GM10266 (cell line): ENCODE data around the gene NBPF3.

Source experiments
- DNase-seq: peaks from one replicate; pipeline ENCODE4 v3.0.0; 2012; ENCODE audit errors: extremely low spot score
- CTCF ChIP-seq: IDR thresholded peaks from 2 replicates; pipeline ENCODE4 v1.5.1; 2012; ENCODE audit warnings: mild to moderate bottlenecking, low read depth; ENCODE audit not compliant: control insufficient read depth, insufficient read depth; ENCODE audit errors: missing control alignments

Gene NBPF3

GRCh38 chr1:21495225-21495820 is 55.4 kb downstream of the NBPF3 start:
- no peak for TF ChIP-seq CTCF
- DNase-seq: peak; percentile 3

- DNase-seq: no peak
These were observed 56.1 kb downstream of the NBPF3 start for GRCh38 chr1:21496063-21496462.

GRCh38 chr1:21496886-21497285 is 56.9 kb downstream of the NBPF3 start:
- no peak for TF ChIP-seq CTCF
- no peak for DNase-seq

More at GRCh38 chr1:21496063-21496462, 56.1 kb downstream of the NBPF3 start:
- no peak for TF ChIP-seq CTCF

- no peak for DNase-seq
- TF ChIP-seq CTCF: no peak
These were observed 57.6 kb downstream of the NBPF3 start for GRCh38 chr1:21497466-21498061.

GRCh38 chr1:21499283-21499950 is 59.5 kb downstream of the NBPF3 start:
- no peak for TF ChIP-seq CTCF
- no peak for DNase-seq

GRCh38 chr1:21503706-21504377 is 63.9 kb downstream of the NBPF3 start:
- TF ChIP-seq CTCF: no peak
- no peak for DNase-seq
